ENCODE data around the gene FRS2.

The FRS2 gene

DNA sequence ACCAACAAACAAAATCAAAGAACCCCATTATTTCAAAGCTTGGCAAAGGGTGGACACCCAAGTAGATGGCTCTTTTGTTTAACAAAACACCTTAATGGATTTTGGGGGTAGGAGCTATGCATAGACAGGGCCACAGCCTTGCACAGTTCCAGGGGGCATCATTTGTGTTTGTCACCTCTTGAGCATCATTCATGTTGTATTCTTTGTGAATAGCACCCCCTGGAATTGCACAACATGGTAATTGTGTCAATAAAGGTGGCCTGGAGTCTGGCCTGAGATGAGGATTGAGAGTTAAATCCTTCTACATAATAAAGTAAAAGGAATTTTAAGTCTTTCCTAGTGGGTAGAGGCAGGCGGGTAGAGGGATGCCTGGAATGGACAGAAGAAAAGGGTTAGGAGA, 3.3 kb upstream of the FRS2 start:
- DNase-seq = no peak

DNA sequence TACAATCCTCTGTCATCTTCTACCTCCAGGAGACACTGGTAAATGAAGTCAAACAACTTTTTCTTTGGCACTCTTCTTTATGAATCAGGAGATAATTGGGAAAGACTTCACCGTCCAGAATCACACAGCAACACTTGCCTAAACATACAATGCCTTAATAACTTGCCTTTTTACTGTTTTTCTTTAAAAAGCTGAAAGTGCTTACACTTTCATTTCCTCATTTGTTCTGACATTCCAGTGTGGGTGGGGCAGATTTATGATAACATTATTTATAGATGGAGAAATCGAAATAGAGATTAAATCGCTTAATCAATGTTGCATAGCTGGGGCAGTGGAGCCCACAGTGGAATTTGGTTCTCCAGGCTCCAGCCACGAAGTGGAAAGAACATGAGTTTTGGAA, 2.8 kb upstream of the FRS2 start:
- no peak for DNase-seq

GRCh38 chr12:69468237-69469026, 1.8 kb upstream of the FRS2 start:
- no peak for DNase-seq

- no peak for DNase-seq
Measured at GRCh38 chr12:69469854-69470188, 367 bp upstream of the FRS2 start.

DNA sequence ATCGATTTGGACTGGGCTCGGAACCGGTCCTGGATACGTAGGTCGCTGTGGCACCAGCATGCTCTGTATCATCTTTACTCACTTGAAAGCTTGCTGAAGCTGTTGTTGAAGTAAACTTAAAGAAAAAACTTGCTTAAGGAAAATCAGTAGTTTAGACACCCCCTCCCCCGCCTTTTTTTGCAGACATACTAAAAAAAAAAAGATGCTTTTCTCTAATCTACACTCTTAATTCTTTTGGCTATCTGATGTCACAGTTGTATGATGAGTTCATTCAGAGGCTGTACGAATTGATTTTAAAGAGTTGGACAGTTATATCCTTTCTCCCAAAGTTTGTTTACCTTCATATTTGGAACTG, 865 bp downstream of the FRS2 start:
- no peak for DNase-seq

- no peak for DNase-seq
Measured at GRCh38 chr12:69471667-69472385, 1.6 kb downstream of the FRS2 start.

DNA sequence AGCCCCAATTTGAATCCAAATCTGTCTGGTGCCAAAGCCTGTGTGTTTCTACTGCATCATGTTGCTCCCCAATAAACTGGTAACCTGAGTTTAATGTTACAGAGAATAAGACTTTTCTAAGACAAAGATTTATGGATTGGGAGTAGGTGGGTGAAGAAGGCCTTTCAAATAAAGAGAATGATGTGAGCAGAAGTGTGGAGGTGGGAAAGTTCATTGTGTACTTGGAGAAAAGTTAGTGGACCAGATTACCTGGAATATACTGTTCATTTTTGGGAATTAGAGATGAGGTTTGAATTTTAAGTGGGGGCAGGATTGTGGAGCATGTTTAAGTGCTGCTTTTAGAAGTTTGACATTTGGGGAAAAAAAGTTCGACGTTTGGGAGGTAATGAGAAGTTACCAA, 3.1 kb downstream of the FRS2 start:
- DNase-seq = no peak

DNA sequence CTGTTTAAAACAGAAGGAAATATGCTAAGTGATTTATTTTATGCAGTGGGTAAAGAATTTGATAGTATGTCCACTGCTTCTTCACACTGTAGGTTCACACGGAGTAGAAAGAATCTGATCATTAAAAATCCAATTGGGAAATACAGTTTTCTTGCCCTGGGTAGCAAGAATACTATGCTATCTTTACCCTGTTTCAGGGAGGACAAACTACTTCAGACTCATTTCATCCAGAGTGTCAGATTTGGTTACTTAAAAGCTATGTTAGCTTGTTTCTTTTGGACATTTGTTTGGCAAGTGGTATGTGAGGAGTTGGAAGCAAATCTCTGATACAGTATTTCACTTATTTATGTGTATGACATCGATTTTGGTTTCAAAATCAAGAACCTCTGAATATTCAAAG, 4.3 kb downstream of the FRS2 start:
- DNase-seq = no peak

- DNase-seq = no peak
Measured at GRCh38 chr12:69475237-69475975, 5.2 kb downstream of the FRS2 start.

- DNase-seq = no peak
Measured at GRCh38 chr12:69476276-69477017, 6.3 kb downstream of the FRS2 start.

DNA sequence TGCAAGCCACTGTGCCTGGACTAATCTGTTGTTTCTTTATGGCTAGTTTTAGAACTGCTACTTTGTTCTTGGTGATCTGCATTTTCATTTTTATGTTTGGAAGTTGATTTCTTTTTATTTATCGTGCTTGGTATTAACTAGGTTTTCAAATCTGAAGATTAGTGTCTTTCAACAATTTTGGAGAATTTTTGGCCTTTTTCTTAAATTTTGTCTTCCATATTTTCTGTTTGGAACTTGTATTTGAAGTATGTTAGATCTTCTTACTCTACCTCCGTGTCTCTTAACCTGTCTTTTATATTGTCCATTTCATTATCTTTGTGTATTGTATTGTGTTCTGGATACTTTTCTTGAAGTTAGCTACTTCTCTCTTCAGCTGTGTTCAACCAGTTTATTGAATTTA, 9.5 kb downstream of the FRS2 start:
- DNase-seq = no peak

- no peak for DNase-seq
Measured at GRCh38 chr12:69480698-69481097, 10.5 kb downstream of the FRS2 start.

DNA sequence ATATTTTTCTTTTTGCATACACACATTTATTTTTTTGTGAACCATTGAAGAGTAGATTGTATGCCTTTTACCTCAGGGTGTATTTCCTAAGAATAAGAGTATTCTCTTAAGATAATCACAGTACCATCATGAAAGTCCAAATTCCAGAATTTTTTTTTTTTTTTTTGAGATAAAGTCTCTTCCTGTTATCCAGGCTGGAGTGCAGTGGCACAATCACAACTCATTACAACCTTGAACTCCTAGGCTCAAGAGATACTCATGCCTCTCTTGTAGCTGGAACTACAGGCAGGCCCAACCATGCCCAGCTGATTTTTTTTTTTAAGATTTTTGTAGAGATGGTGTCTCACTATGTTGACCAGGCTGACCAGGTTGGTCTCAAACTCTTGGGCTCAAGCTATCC, 10.9 kb downstream of the FRS2 start:
- no peak for DNase-seq

- no peak for DNase-seq
Measured at GRCh38 chr12:69483700-69484099, 13.5 kb downstream of the FRS2 start.

DNA sequence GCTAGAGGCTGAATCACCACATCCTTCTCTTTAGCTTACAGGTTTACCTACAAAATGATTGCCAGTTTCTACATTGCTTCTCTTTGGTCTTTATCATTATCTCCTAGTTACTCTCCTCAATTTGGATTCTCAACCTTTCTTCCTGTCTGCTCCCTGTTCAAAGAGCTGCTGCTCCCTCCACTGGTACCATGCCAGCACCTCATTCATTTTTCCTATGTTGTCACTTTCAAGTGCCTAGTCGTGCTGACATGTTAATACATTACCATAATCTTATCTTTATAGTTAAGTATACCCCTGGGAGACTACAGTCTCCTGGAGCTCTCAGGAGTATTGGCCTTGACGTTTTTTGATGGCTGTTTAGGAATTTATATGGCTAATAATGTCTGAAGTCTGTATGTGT, 14.2 kb downstream of the FRS2 start:
- DNase-seq = no peak

GRCh38 chr12:69490920-69491643, 20.9 kb downstream of the FRS2 start:
- DNase-seq = no peak

GRCh38 chr12:69492739-69493138, 22.6 kb downstream of the FRS2 start:
- no peak for DNase-seq

GRCh38 chr12:69495071-69495470, 24.9 kb downstream of the FRS2 start:
- DNase-seq = no peak

DNA sequence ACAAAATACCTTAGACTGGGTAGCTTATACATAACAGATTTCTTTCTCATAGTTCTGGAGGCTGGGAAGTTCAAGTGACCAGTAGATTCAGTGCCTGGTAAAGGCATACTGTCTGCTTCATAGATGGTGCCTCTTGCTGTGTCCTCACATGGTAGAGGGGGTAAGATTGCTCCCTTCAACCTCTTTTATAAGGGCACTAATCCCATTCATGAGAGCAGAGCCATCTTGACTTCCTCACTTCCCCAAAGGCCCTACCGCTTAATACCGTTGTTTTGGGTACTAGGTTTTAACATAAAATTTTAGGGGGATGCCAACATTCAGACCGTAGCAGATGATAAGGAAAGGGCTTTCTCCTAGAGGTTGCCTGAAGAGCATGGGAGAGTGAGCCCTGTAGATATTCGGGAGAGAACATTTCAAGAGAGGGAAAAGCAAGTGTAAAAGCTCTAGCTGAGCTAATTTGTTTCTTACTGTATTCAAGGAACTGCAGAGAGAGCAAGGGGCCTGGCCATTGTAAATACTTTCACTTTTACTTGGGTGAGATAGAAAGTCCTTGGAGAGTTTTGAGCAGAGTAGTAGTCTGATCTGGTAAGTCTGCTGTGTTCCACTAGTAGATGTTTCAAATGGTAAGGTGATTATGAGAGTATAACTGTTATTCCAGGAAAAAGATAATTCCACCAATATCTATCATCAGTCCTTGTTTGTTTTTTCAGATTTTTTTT, 27.3 kb downstream of the FRS2 start:
- no peak for DNase-seq

DNA sequence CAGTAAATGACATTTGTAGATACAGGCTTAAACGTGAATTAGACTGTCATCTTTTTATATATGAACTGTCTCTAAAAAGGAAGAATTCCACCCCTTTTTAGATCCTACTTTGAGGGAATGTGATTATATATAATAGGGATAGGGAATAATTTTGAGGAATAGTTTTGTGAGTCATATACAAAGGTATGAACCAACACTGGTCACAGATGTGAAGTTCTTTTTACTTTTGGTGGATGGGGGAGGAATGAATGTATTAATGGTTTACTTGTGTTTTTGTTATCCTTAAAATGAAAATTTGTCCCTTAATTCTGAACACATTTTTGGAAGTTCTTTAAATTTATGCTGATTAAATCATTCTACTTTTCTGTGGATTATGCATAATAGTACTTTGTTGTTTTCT, 30.4 kb downstream of the FRS2 start:
- DNase-seq = no peak

DNA sequence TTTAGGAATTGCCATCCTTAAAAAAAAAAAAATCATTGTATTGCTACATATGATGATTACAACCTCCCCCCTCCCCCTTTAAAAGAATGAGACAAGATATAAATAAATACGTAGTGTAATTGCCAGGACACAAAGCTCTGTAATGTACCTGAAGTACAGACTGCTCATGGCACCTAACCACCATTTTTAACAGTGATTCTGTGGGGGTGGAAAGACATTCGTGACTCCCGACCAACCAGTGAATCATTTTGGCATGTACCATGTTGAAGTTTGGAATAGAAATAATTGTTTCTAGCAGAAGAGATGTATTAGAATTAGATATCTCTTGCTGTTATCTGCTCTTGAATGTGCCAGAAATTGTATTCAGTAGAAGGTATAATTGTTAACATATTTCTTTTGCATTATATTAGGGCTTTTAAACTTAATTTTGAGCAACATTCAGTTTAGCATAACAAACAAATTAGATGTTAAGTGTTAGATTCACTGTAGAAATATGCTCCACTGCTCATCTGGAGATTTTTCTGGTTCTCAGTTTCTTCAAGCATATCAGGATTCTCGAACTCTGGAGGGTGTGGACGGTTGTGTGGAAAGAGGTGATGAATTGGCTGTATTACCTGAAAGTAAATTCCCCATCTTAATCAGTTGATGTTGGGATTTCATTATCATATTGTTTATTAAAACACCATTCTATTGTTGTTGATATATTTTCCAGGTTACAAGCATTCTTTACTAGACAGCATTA, 31.1 kb downstream of the FRS2 start:
- no peak for DNase-seq
